WTC11 (cell line): ENCODE data around the gene PLPP3. TPM values are rescaled to one million over a fixed set of nuclear protein-coding genes. Genes with fewer than 3 reads are reported as not detected.

ENCODE experiments used
- ATAC-seq: fragments of 200-7000 bp; cut with Tn5 transposase; 2 replicates; pipeline ENCODE4 v1.10.0; 2021; ENCODE audit warnings: mild to moderate bottlenecking, moderate library complexity
- CTCF ChIA-PET: fragments of 300-600 bp; sonication (Branson Sonifier 250); formaldehyde crosslinking; loops from one replicate; lab custom pipeline; 2021; ENCODE audit warnings: antibody characterized with exemption; lab: Charles Lee
- POLR2A ChIA-PET: fragments of 350-600 bp; sonication (Branson Sonifier 250); formaldehyde crosslinking; loops from one replicate; lab custom pipeline; 2021; ENCODE audit warnings: antibody characterized with exemption; lab: Charles Lee
- DNase-seq: peaks from one replicate; pipeline ENCODE4 v3.0.0; 2021; ENCODE audit warnings: low spot score
- H3K27ac Mint-ChIP-seq: 2 replicates; pipeline ENCODE4 v1.8.0; 2021; ENCODE audit warnings: mixed read lengths
- H3K27me3 Mint-ChIP-seq: 2 replicates; pipeline ENCODE4 v1.8.0; 2021; ENCODE audit warnings: low read depth, mild to moderate bottlenecking, moderate library complexity, mixed read lengths
- H3K36me3 Mint-ChIP-seq: 2 replicates; pipeline ENCODE4 v1.8.0; 2021; ENCODE audit warnings: mixed read lengths
- H3K4me1 Mint-ChIP-seq: 2 replicates; pipeline ENCODE4 v1.8.0; 2022; ENCODE audit warnings: mixed read lengths
- H3K4me3 Mint-ChIP-seq: 2 replicates; pipeline ENCODE4 v1.8.0; 2021; ENCODE audit warnings: mild to moderate bottlenecking, moderate library complexity, mixed read lengths
- H3K9me3 Mint-ChIP-seq: 2 replicates; pipeline ENCODE4 v1.8.0; 2021; ENCODE audit warnings: mixed read lengths
- ATF3 ChIP-seq: sonication (generic); formaldehyde crosslinking; conservative IDR thresholded peaks from 2 replicates; pipeline ENCODE4 v1.8.1; 2022; ENCODE audit warnings: mild to moderate bottlenecking, missing genetic modification reagents
- EMX1 ChIP-seq: fragments of 250-450 bp; sonication (Bioruptor Pico); IDR thresholded peaks from 2 replicates; pipeline ENCODE4 v1.8.0; 2021; ENCODE audit warnings: mild to moderate bottlenecking
- FOXK1 ChIP-seq: sonication (generic); formaldehyde crosslinking; IDR thresholded peaks from 2 replicates; pipeline ENCODE4 v1.8.0; 2022; ENCODE audit warnings: mild to moderate bottlenecking, moderate library complexity, missing genetic modification reagents
- GABPB1 ChIP-seq: sonication (generic); formaldehyde crosslinking; IDR thresholded peaks from 2 replicates; pipeline ENCODE4 v1.8.1; 2023; ENCODE audit warnings: mild to moderate bottlenecking, missing genetic modification reagents
- KAT7 ChIP-seq: sonication (generic); formaldehyde crosslinking; IDR thresholded peaks from 2 replicates; pipeline ENCODE4 v1.8.1; 2023; ENCODE audit warnings: missing genetic modification reagents, mild to moderate bottlenecking, borderline replicate concordance
- MAX ChIP-seq: sonication (generic); formaldehyde crosslinking; IDR thresholded peaks from 2 replicates; pipeline ENCODE4 v1.8.0; 2022; ENCODE audit warnings: mild to moderate bottlenecking, missing genetic modification reagents
- SMAD3 ChIP-seq: sonication (generic); formaldehyde crosslinking; IDR thresholded peaks from 2 replicates; pipeline ENCODE4 v1.8.0; 2022; ENCODE audit warnings: missing genetic modification reagents, mild to moderate bottlenecking, borderline replicate concordance
- TCF7 ChIP-seq: sonication (generic); formaldehyde crosslinking; IDR thresholded peaks from 2 replicates; pipeline ENCODE4 v1.8.0; 2022; ENCODE audit warnings: mild to moderate bottlenecking, low read depth, missing genetic modification reagents, moderate library complexity
- USF1 ChIP-seq: sonication (generic); formaldehyde crosslinking; IDR thresholded peaks from 2 replicates; pipeline ENCODE4 v1.8.0; 2022; ENCODE audit warnings: mild to moderate bottlenecking, missing genetic modification reagents
- USF2 ChIP-seq: sonication (generic); formaldehyde crosslinking; IDR thresholded peaks from 2 replicates; pipeline ENCODE4 v1.8.1; 2023; ENCODE audit warnings: mild to moderate bottlenecking, missing genetic modification reagents, moderate library complexity
- ZNF416 ChIP-seq: fragments of 250-450 bp; sonication (Bioruptor Pico); IDR thresholded peaks from 2 replicates; pipeline ENCODE4 v1.9.0; 2021; ENCODE audit warnings: mild to moderate bottlenecking, inconsistent platforms
- ZNF671 ChIP-seq: fragments of 250-450 bp; sonication (Bioruptor Pico); IDR thresholded peaks from 2 replicates; pipeline ENCODE4 v1.8.0; 2021; ENCODE audit warnings: mild to moderate bottlenecking
- total RNA-seq: library from RNA; stranded (reverse); gene quantifications from 3 replicates; pipeline ENCODE4 v1.2.3, GENCODE V29; 2021
- TF ChIP-seq, protein P1 (sequence below): sonication (generic); formaldehyde crosslinking; IDR thresholded peaks from 2 replicates; pipeline ENCODE4 v1.8.1; 2022; ENCODE audit warnings: low read depth, missing genetic modification reagents, borderline replicate concordance
- TF ChIP-seq, protein P2 (sequence below): fragments of 250-450 bp; sonication (Bioruptor Pico); IDR thresholded peaks from 2 replicates; pipeline ENCODE4 v1.9.0; 2021; ENCODE audit warnings: mild to moderate bottlenecking, borderline replicate concordance

Gene PLPP3
- total RNA-seq, 1 experiment from 2014 or later, result 31.0 TPM

DNA sequence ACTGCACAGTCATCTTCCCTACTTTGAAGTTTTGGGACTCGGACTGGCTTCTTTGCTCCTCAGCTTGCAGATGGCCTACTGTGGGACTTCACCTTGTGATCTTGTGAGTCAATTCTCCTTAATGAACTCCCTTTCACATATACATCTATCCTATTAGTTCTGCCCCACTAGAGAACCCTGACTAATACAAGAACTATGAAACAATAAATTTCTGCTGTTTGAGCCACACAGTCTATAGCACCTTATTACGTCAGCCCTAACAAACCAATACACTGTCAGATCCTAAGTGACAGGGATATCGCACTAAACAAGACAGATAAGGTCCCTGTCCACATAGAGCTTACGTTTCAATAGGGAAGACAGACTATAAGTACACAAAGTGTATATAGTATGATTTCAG lies 120.1 kb downstream of the PLPP3 start (continued):
- no peak for TF ChIP-seq SMAD3 (CRISPR knock-in tag)

GRCh38 chr1:56457756-56458375 lies 121.5 kb downstream of the PLPP3 start:
- POLR2A ChIA-PET, result interaction anchor here (1.1 to 1.3 kb wide), 2 partner anchors 19 to 21 kb away, joined by 3 to 4 read pairs; no protein-coding TSS in a partner anchor
- Mint-ChIP-seq H3K27ac (no peak overlapping the region), H3K9me3 (peaks cover 5% of the 10 kb centered on the region; the same call in 1 of the 2 replicates), H3K27me3 (no peaks in the 10 kb centered on the region), H3K4me1 (peaks cover 28% of the 10 kb centered on the region), H3K36me3 (no peaks in the 10 kb centered on the region), H3K4me3 (no peak overlapping the region)
- no peak for ATAC-seq
- no peak for DNase-seq
- TF ChIP-seq, protein P1, sequence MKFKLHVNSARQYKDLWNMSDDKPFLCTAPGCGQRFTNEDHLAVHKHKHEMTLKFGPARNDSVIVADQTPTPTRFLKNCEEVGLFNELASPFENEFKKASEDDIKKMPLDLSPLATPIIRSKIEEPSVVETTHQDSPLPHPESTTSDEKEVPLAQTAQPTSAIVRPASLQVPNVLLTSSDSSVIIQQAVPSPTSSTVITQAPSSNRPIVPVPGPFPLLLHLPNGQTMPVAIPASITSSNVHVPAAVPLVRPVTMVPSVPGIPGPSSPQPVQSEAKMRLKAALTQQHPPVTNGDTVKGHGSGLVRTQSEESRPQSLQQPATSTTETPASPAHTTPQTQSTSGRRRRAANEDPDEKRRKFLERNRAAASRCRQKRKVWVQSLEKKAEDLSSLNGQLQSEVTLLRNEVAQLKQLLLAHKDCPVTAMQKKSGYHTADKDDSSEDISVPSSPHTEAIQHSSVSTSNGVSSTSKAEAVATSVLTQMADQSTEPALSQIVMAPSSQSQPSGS (CRISPR knock-in tag), result no peak
- CTCF ChIA-PET, result interaction anchor here (0.8 kb wide), 2 partner anchors 22 to 60 kb away, joined by 3 to 4 read pairs; no protein-coding TSS in a partner anchor

- ATAC-seq (no peak), DNase-seq (no peak)
- H3K27ac Mint-ChIP-seq, result no peak overlapping the region
- H3K27me3 Mint-ChIP-seq, result no peaks in the 10 kb centered on the region; the same call in 1 of the 2 replicates
- peaks cover 5% of the 10 kb centered on the region; the same call in 1 of the 2 replicates for H3K9me3 Mint-ChIP-seq
- no peak overlapping the region for H3K4me3 Mint-ChIP-seq
- H3K36me3 Mint-ChIP-seq, result no peaks in the 10 kb centered on the region
- ChIA-PET POLR2A (interaction anchor here (0.6 to 1.1 kb wide), 2 partner anchors 20 to 122 kb away, joined by 4 read pairs; no protein-coding TSS in a partner anchor), CTCF (no interaction called here)
- peak; percentile 52; the same call in 1 of the 2 replicates for TF ChIP-seq GABPB1 (CRISPR knock-in tag)
- TF ChIP-seq ZNF671 (CRISPR knock-in tag), result no peak
- TF ChIP-seq SMAD3 (CRISPR knock-in tag), result no peak
- TF ChIP-seq KAT7 (CRISPR knock-in tag), result no peak
- no peak for TF ChIP-seq ZNF416 (CRISPR knock-in tag)
- TF ChIP-seq EMX1 (CRISPR knock-in tag), result no peak
- H3K4me1 Mint-ChIP-seq, result peaks cover 37% of the 10 kb centered on the region
These were observed 122.8 kb downstream of the PLPP3 start for GRCh38 chr1:56456435-56457101.

- peaks cover 3% of the 10 kb centered on the region; the same call in 1 of the 2 replicates for H3K9me3 Mint-ChIP-seq
- peaks cover 57% of the 10 kb centered on the region for H3K4me1 Mint-ChIP-seq
- H3K4me3 Mint-ChIP-seq, result peak overlapping the region; percentile 51
- no peak for DNase-seq
- ATAC-seq, result peak; percentile 81
- H3K27me3 Mint-ChIP-seq, result no peaks in the 10 kb centered on the region; the same call in 1 of the 2 replicates
- H3K27ac Mint-ChIP-seq, result peak overlapping the region; percentile 97
- peak; percentile 26; the same call in 1 of the 2 replicates for TF ChIP-seq USF1 (CRISPR knock-in tag)
- TF ChIP-seq TCF7 (CRISPR knock-in tag), result no peak
- peak; percentile 46 for TF ChIP-seq MAX (CRISPR knock-in tag)
- 0 out of 2 replicates have a peak, but pooled peaks have one; percentile 1 for TF ChIP-seq FOXK1 (CRISPR knock-in tag)
- ChIA-PET CTCF (interaction anchor here (0.7 to 1.5 kb wide), 4 partner anchors 14 to 82 kb away, joined by 3 to 9 read pairs (median 4); no protein-coding TSS in a partner anchor), POLR2A (interaction anchor here (0.6 kb wide), 1 partner anchor 192 kb away, joined by 6 read pairs; the partner anchor contains the start of gene PRKAA2)
- H3K36me3 Mint-ChIP-seq, result no peaks in the 10 kb centered on the region
These were observed 125.8 kb downstream of the PLPP3 start for GRCh38 chr1:56453417-56454078.

DNA sequence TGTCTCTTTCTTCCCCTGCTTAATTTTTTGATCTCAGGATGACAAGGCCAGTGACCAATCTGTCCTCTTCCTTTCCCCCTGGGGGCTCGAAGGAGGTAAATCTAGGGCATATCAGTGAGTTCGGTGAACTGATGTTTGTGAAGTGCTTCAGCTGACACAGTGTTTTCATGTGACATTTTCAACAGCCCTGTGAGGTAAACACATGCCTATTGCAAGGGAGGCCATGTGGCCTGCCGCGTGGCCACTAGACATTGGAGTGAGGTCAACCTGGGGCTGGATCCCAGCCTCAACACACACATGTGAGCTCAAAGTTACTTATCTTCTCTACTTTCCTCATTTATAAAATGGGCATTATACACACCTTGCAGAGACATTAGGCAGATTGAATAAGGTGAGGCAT lies 126.3 kb downstream of the PLPP3 start:
- Mint-ChIP-seq H3K27ac (peak overlapping the region; percentile 97), H3K4me1 (peaks cover 57% of the 10 kb centered on the region), H3K36me3 (no peaks in the 10 kb centered on the region), H3K4me3 (peak overlapping the region; percentile 51; the same call in 1 of the 2 replicates), H3K9me3 (no peaks in the 10 kb centered on the region), H3K27me3 (no peaks in the 10 kb centered on the region; the same call in 1 of the 2 replicates)
- ATAC-seq (peak; percentile 38), DNase-seq (no peak)
- POLR2A ChIA-PET, result no interaction called here
- CTCF ChIA-PET, result interaction anchor here (1.3 to 1.5 kb wide), 3 partner anchors 13 to 17 kb away, joined by 3 to 9 read pairs (median 4); no protein-coding TSS in a partner anchor
- TF ChIP-seq, protein P2, sequence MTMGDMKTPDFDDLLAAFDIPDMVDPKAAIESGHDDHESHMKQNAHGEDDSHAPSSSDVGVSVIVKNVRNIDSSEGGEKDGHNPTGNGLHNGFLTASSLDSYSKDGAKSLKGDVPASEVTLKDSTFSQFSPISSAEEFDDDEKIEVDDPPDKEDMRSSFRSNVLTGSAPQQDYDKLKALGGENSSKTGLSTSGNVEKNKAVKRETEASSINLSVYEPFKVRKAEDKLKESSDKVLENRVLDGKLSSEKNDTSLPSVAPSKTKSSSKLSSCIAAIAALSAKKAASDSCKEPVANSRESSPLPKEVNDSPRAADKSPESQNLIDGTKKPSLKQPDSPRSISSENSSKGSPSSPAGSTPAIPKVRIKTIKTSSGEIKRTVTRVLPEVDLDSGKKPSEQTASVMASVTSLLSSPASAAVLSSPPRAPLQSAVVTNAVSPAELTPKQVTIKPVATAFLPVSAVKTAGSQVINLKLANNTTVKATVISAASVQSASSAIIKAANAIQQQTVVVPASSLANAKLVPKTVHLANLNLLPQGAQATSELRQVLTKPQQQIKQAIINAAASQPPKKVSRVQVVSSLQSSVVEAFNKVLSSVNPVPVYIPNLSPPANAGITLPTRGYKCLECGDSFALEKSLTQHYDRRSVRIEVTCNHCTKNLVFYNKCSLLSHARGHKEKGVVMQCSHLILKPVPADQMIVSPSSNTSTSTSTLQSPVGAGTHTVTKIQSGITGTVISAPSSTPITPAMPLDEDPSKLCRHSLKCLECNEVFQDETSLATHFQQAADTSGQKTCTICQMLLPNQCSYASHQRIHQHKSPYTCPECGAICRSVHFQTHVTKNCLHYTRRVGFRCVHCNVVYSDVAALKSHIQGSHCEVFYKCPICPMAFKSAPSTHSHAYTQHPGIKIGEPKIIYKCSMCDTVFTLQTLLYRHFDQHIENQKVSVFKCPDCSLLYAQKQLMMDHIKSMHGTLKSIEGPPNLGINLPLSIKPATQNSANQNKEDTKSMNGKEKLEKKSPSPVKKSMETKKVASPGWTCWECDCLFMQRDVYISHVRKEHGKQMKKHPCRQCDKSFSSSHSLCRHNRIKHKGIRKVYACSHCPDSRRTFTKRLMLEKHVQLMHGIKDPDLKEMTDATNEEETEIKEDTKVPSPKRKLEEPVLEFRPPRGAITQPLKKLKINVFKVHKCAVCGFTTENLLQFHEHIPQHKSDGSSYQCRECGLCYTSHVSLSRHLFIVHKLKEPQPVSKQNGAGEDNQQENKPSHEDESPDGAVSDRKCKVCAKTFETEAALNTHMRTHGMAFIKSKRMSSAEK (CRISPR knock-in tag), result peak; percentile 72; the same call in 1 of the 2 replicates
- TF ChIP-seq USF2, result peak; percentile 40; the same call in 1 of the 2 replicates
- no peak for TF ChIP-seq ATF3 (CRISPR knock-in tag)
